ENCODE measurements around the gene OOSP4B.

GRCh38 chr11:60077216-60077817, 60.3 kb downstream of the OOSP4B start:
- TF ChIP-seq SIN3A (conservative IDR thresholded peaks at IDR 0.05 in 1 of 2, IDR thresholded peaks at IDR 0.05 in 1 of 2; ENCODE audit: low read depth in 1 of 2, low read length in 2 of 2) (no peak), CTCF (IDR thresholded peaks at IDR 0.05; ENCODE audit: control extremely low read depth in 1 of 3, insufficient read depth in 1 of 3, low read depth in 1 of 3, low read length in 3 of 3) (no peak)

Measured in H1 (cell line).